Fibroblast of pulmonary artery (primary cell): ENCODE results near the gene RBFA.

Source experiments
- DNase-seq: peaks from one replicate; pipeline ENCODE4 v3.0.0-alpha.2; 2010; ENCODE audit warnings: low read depth
- H3K4me3 ChIP-seq: replicated peaks from 2 replicates; pipeline ENCODE4 v1.5.1; 2011; ENCODE audit warnings: low read depth, mild to moderate bottlenecking, control low read depth, low read length, moderate library complexity
- TF ChIP-seq, protein P1 (sequence below): IDR thresholded peaks from 2 replicates; pipeline ENCODE4 v1.5.1; 2011; ENCODE audit warnings: mild to moderate bottlenecking, control low read depth, low read length, inconsistent platforms; ENCODE audit errors: missing control alignments

Gene RBFA

GRCh38 chr18:80074183-80074582 lies 39.9 kb downstream of the RBFA start:
- no peak for DNase-seq
- TF ChIP-seq, protein P1, sequence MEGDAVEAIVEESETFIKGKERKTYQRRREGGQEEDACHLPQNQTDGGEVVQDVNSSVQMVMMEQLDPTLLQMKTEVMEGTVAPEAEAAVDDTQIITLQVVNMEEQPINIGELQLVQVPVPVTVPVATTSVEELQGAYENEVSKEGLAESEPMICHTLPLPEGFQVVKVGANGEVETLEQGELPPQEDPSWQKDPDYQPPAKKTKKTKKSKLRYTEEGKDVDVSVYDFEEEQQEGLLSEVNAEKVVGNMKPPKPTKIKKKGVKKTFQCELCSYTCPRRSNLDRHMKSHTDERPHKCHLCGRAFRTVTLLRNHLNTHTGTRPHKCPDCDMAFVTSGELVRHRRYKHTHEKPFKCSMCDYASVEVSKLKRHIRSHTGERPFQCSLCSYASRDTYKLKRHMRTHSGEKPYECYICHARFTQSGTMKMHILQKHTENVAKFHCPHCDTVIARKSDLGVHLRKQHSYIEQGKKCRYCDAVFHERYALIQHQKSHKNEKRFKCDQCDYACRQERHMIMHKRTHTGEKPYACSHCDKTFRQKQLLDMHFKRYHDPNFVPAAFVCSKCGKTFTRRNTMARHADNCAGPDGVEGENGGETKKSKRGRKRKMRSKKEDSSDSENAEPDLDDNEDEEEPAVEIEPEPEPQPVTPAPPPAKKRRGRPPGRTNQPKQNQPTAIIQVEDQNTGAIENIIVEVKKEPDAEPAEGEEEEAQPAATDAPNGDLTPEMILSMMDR: no peak
- H3K4me3 ChIP-seq: no peak overlapping the region

- TF ChIP-seq, protein P1: no peak
- H3K4me3 ChIP-seq: no peak overlapping the region
- DNase-seq: no peak
Observed at GRCh38 chr18:80074697-80075096, 40.5 kb downstream of the RBFA start.

- TF ChIP-seq, protein P1: no peak
- DNase-seq: no peak
- H3K4me3 ChIP-seq: no peak overlapping the region
Observed at GRCh38 chr18:80075940-80076339, 41.7 kb downstream of the RBFA start.

DNA sequence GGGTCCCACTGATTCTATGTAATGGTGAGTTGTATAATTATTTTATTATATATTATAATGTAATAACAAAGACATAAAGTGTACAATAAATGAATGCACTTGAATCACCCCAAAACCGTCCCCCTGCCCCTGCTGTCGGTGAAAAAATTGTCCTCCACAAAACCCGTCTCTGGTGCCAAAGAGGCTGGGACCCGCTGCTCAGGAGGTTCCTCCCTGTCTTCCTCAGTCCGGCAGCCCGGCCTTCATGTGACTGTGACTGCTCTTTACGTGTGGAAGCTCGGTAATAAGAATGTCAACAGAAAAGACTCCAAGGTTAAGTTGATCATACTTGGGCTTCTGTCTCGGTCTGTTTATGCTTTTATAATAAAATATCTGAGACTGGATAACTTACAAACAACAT lies 42.1 kb downstream of the RBFA start:
- DNase-seq: no peak
- H3K4me3 ChIP-seq: no peak overlapping the region
- TF ChIP-seq, protein P1: no peak

DNA sequence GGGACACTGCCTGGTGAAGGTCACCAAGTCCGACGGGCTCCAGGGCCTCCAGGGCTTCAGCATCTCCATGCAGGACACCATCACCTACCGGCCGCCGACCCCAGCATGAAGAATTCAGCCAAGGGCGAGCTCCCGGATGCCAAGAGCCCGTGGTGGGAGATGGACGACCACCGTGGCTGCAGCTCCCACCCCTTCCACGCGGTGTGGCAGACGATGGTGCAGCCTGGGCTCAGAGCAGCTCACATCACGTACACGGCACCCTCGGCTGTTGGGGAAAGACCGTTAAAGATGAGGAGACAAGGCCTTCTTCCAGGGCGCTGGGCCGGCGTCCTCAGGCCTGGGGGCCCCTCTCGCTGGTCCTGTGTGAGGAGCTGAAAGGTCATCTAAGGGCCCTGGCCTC lies 43.6 kb downstream of the RBFA start:
- TF ChIP-seq, protein P1: no peak
- DNase-seq: no peak
- no peak overlapping the region for H3K4me3 ChIP-seq
